HuH-7 (cell line): ENCODE data around the gene NELFB.

Source experiments
- DNase-seq: peaks from one replicate; pipeline ENCODE4 v3.0.0; 2011; ENCODE audit warnings: low spot score

The NELFB gene

GRCh38 chr9:137314561-137315560, 59.7 kb downstream of the NELFB start:
- peak; percentile 18 for DNase-seq

GRCh38 chr9:137315581-137316011, 60.5 kb downstream of the NELFB start:
- peak; percentile 38 for DNase-seq

- peak; percentile 75 for DNase-seq
These were observed 61.2 kb downstream of the NELFB start for GRCh38 chr9:137316012-137316981.

- peak; percentile 26 for DNase-seq
These were observed 62.0 kb downstream of the NELFB start for GRCh38 chr9:137317021-137317717.

- peak; percentile 45 for DNase-seq
These were observed 62.8 kb downstream of the NELFB start for GRCh38 chr9:137317718-137318511.

GRCh38 chr9:137318602-137319001, 63.5 kb downstream of the NELFB start:
- peak; percentile 15 for DNase-seq

- peak; percentile 93 for DNase-seq
These were observed 64.0 kb downstream of the NELFB start for GRCh38 chr9:137319011-137319738.

- DNase-seq: no peak
These were observed 64.8 kb downstream of the NELFB start for GRCh38 chr9:137319739-137320551.

- peak; percentile 14 for DNase-seq
These were observed 65.6 kb downstream of the NELFB start for GRCh38 chr9:137320555-137321384.

GRCh38 chr9:137321726-137322361, 66.7 kb downstream of the NELFB start:
- no peak for DNase-seq
